H1 (cell line): Measurements from ENCODE around the gene CCT6A. TPM values are rescaled to one million over a fixed set of nuclear protein-coding genes. Genes with fewer than 3 reads are reported as not detected.
"Not testable (repeated sequence)": the region's sequence is repeated elsewhere in the genome, so short reads cannot be mapped to it uniquely, and the experiment has no call there.

Source experiments
- CTCF ChIA-PET: fragments of 300-600 bp; sonication (Branson Sonifier 250); formaldehyde crosslinking; loops from one replicate; lab custom pipeline; 2021; ENCODE audit not compliant: partially characterized antibody; lab: Charles Lee
- POLR2A ChIA-PET: fragments of 300-600 bp; sonication (Branson Sonifier 250); formaldehyde crosslinking; loops from one replicate; lab custom pipeline; 2021; ENCODE audit warnings: inconsistent platforms; ENCODE audit not compliant: partially characterized antibody; lab: Charles Lee
- DNase-seq, 2 experiments: peaks; one replicate each; pipeline versions ENCODE4 v3.0.0 to v3.0.0-alpha.2; 2010 to 2022; ENCODE audit warnings: low spot score in 2 of 2, low read depth in 1 of 2, mixed read lengths in 1 of 2
- FAIRE-seq: peaks from 2 replicates; lab custom pipeline; 2011; peaks lifted over from hg19 to GRCh38; lab: Jason Lieb, UNC
- H2AFZ ChIP-seq: 2 replicates; pipeline ENCODE4 v1.8.1; 2012; ENCODE audit warnings: low read length, inconsistent platforms
- H2AK5ac ChIP-seq: 2 replicates; pipeline ENCODE4 v1.6.1; 2013; ENCODE audit warnings: low read depth, low read length
- H2BK120ac ChIP-seq: replicated peaks from 2 replicates; pipeline ENCODE3; 2013; ENCODE audit warnings: low read depth, low read length, inconsistent platforms
- H2BK12ac ChIP-seq: 2 replicates; pipeline ENCODE4 v1.6.1; 2013; ENCODE audit warnings: low read depth, low read length
- H2BK15ac ChIP-seq: 2 replicates; pipeline ENCODE4 v1.6.1; 2013; ENCODE audit warnings: low read length
- H2BK20ac ChIP-seq: 2 replicates; pipeline ENCODE4 v1.6.1; 2013; ENCODE audit warnings: low read length
- H2BK5ac ChIP-seq: 2 replicates; pipeline ENCODE4 v1.6.1; 2013; ENCODE audit warnings: low read depth, low read length
- H3K14ac ChIP-seq: 2 replicates; pipeline ENCODE4 v1.6.1; 2013; ENCODE audit warnings: inconsistent platforms; ENCODE audit not compliant: insufficient read length
- H3K18ac ChIP-seq: 2 replicates; pipeline ENCODE4 v1.6.1; 2013; ENCODE audit warnings: low read length; ENCODE audit errors: extremely low read depth
- H3K23ac ChIP-seq: 2 replicates; pipeline ENCODE4 v1.6.1; 2013; ENCODE audit warnings: inconsistent platforms; ENCODE audit not compliant: insufficient read length
- H3K23me2 ChIP-seq: 2 replicates; pipeline ENCODE4 v1.6.1; 2013; ENCODE audit warnings: low read depth, low read length
- H3K27ac ChIP-seq: 2 replicates; pipeline ENCODE4 v1.6.1; 2011; ENCODE audit warnings: low read depth, low read length, inconsistent platforms
- H3K27me3 ChIP-seq, 4 experiments: replicated peaks in 1 of 4; 1 replicate in 1 of 4; 2 replicates in 3 of 4; pipeline versions ENCODE4 v1.6.1 to v1.8.1; 2011 to 2013; ENCODE audit warnings: low read length in 3 of 4, mild to moderate bottlenecking in 3 of 4, inconsistent platforms in 2 of 4, mixed read lengths in 2 of 4, moderate library complexity in 1 of 4; ENCODE audit not compliant: control insufficient read depth in 3 of 4, insufficient read depth in 3 of 4; ENCODE audit errors: extremely low read depth in 1 of 4
- H3K36me3 ChIP-seq, 4 experiments: 2 replicates each; pipeline versions ENCODE4 v1.6.1 to v1.8.1; 2011 to 2013; ENCODE audit warnings: mild to moderate bottlenecking in 4 of 4, low read length in 3 of 4, moderate library complexity in 2 of 4, control low read depth in 1 of 4, inconsistent platforms in 1 of 4; ENCODE audit not compliant: insufficient read depth in 4 of 4, control insufficient read depth in 2 of 4
- H3K4ac ChIP-seq: replicated peaks from 2 replicates; pipeline ENCODE3; 2013; ENCODE audit warnings: low read length, low read depth, mixed read lengths, inconsistent platforms; ENCODE audit not compliant: insufficient read length
- H3K4me1 ChIP-seq, 4 experiments: replicated peaks in 1 of 4; 1 replicate in 1 of 4; 2 replicates in 3 of 4; pipeline versions ENCODE4 v1.6.1 to v1.8.1; 2011 to 2013; ENCODE audit warnings: low read length in 3 of 4, inconsistent platforms in 2 of 4, mixed read lengths in 1 of 4; ENCODE audit not compliant: insufficient read depth in 4 of 4, control insufficient read depth in 3 of 4
- H3K4me2 ChIP-seq, 2 experiments: 2 replicates each; pipeline versions ENCODE4 v1.6.1 to v1.8.1; 2011 to 2013; ENCODE audit warnings: low read depth in 2 of 2, low read length in 2 of 2, control low read depth in 1 of 2, inconsistent platforms in 1 of 2, mild to moderate bottlenecking in 1 of 2; ENCODE audit not compliant: insufficient read depth in 1 of 2
- H3K4me3 ChIP-seq, 4 experiments: fragments of 200-600, 300-600 bp in 1 of 4; sonication (generic), shearing (Covaris generic), sonication (Bioruptor Twin) in 1 of 4; 2 replicates each; pipeline versions ENCODE4 v1.5.1 to v1.8.1; 2011 to 2016; ENCODE audit warnings: low read length in 4 of 4, low read depth in 3 of 4, control low read depth in 2 of 4, inconsistent platforms in 2 of 4, mild to moderate bottlenecking in 2 of 4, mixed read lengths in 1 of 4, moderate library complexity in 1 of 4; ENCODE audit not compliant: insufficient read depth in 2 of 4; ENCODE audit errors: extremely low read depth in 1 of 4
- H3K56ac ChIP-seq: replicated peaks from 2 replicates; pipeline ENCODE3; 2013; ENCODE audit warnings: low read depth, mild to moderate bottlenecking, mixed read lengths, low read length, inconsistent platforms; ENCODE audit not compliant: insufficient read length
- H3K79me1 ChIP-seq: 2 replicates; pipeline ENCODE4 v1.6.1; 2013; ENCODE audit warnings: low read depth, low read length, control low read depth
- H3K79me2 ChIP-seq, 2 experiments: 2 replicates each; pipeline versions ENCODE4 v1.6.1 to v1.8.1; 2012 to 2013; ENCODE audit warnings: low read length in 2 of 2, mild to moderate bottlenecking in 2 of 2, inconsistent platforms in 1 of 2; ENCODE audit not compliant: insufficient read depth in 2 of 2, control insufficient read depth in 1 of 2
- H3K9ac ChIP-seq, 4 experiments: replicated peaks in 1 of 4; 1 replicate in 1 of 4; 2 replicates in 3 of 4; pipeline versions ENCODE4 v1.6.1 to v1.8.1; 2011 to 2013; ENCODE audit warnings: low read depth in 3 of 4, low read length in 3 of 4, control low read depth in 2 of 4, mild to moderate bottlenecking in 2 of 4, moderate library complexity in 2 of 4, inconsistent platforms in 1 of 4; ENCODE audit errors: extremely low read depth in 1 of 4
- H3K9me3 ChIP-seq, 2 experiments: 2 replicates each; pipeline versions ENCODE4 v1.6.1 to v1.8.1; 2012 to 2013; ENCODE audit warnings: mild to moderate bottlenecking in 2 of 2, moderate library complexity in 2 of 2, control low read depth in 1 of 2, inconsistent platforms in 1 of 2, low read depth in 1 of 2, low read length in 1 of 2, mixed read lengths in 1 of 2; ENCODE audit not compliant: insufficient read depth in 2 of 2
- H4K20me1 ChIP-seq, 2 experiments: replicated peaks in 1 of 2; 2 replicates each; pipeline versions ENCODE3 to v1.8.1; 2011 to 2013; ENCODE audit warnings: inconsistent platforms in 2 of 2, low read length in 2 of 2, mild to moderate bottlenecking in 1 of 2; ENCODE audit not compliant: insufficient read depth in 2 of 2, control insufficient read depth in 1 of 2
- H4K5ac ChIP-seq: 2 replicates; pipeline ENCODE4 v1.6.1; 2013; ENCODE audit warnings: low read length, low read depth, mixed read lengths, inconsistent platforms; ENCODE audit not compliant: insufficient read length
- H4K8ac ChIP-seq: 2 replicates; pipeline ENCODE4 v1.8.0; 2013; ENCODE audit warnings: mild to moderate bottlenecking, moderate library complexity, low read length, inconsistent platforms; ENCODE audit not compliant: insufficient read depth; ENCODE audit errors: extremely low read depth
- H4K91ac ChIP-seq: replicated peaks from 2 replicates; pipeline ENCODE3; 2013; ENCODE audit warnings: low read length, mixed read lengths, inconsistent platforms; ENCODE audit not compliant: insufficient read length
- WGBS, 2 experiments: shearing (Covaris generic) in 1 of 2; methylation state at CpG; one replicate each; pipeline versions ENCODE4 v1.1.6 to v1.1.7; 2013 to 2015; ENCODE audit warnings: low lambda C conversion rate in 2 of 2, mixed read lengths in 2 of 2, inconsistent platforms in 1 of 2, low coverage in 1 of 2, missing lambda C conversion rate in 1 of 2; ENCODE audit not compliant: insufficient replicate concordance in 2 of 2, insufficient coverage in 1 of 2, insufficient read length in 1 of 2; ENCODE audit errors: extremely low coverage in 1 of 2, missing lambda C conversion rate in 1 of 2; 5-methylcytosine and 5-hydroxymethylcytosine counted together
- polyA plus RNA-seq, 7 experiments: library from polyadenylated mRNA; depleted of rRNA in 3 of 7; stranded (reverse) in 5 of 7; unstranded in 2 of 7; fragments of >200 nt in 5 of 7; fragments of 200-250 nt in 2 of 7; gene quantifications; 1 replicate in 5 of 7; 2 replicates in 1 of 7; 4 replicates in 1 of 7; pipeline versions ENCODE4 v1.2.1 to v1.2.3, GENCODE V29; 2011 to 2013; ENCODE audit warnings: missing spikeins in 2 of 7, mixed read lengths in 2 of 7
- total RNA-seq: library from RNA; stranded (reverse); fragmentation: NEBNext Ultra II Directional; extraction: Animal tissue kit (Norgen Biotek cat#: 25700); gene quantifications from 2 replicates; pipeline ENCODE4 v1.2.1, GENCODE V29; 2021

CCT6A gene
- total and polyA plus RNA-seq, 2 of the 8 experiments (the other 6 are each of a cell fraction or from before 2014, with no cell fraction given): 201 to 272 TPM

GRCh38 chr7:56080726-56081435, 29.3 kb downstream of the CCT6A start:
- H3K4me2 ChIP-seq, H3K18ac ChIP-seq, H3K9ac ChIP-seq, H4K5ac ChIP-seq, H3K9me3 ChIP-seq, H2BK20ac ChIP-seq, H4K8ac ChIP-seq, H2BK15ac ChIP-seq, H2BK120ac ChIP-seq, FAIRE-seq, H3K23me2 ChIP-seq, H2AK5ac ChIP-seq, H2AFZ ChIP-seq, H3K14ac ChIP-seq, H3K79me2 ChIP-seq, H3K4me3 ChIP-seq, H3K27ac ChIP-seq, DNase-seq, H3K4ac ChIP-seq, H3K27me3 ChIP-seq, H3K4me1 ChIP-seq, H3K56ac ChIP-seq, H4K20me1 ChIP-seq, H3K23ac ChIP-seq, H2BK12ac ChIP-seq, H3K79me1 ChIP-seq, H4K91ac ChIP-seq, H2BK5ac ChIP-seq: not testable (repeated sequence)
- CTCF ChIA-PET: interaction anchor here (2.9 kb wide), 1 partner anchor 11 kb away, joined by 23 read pairs; the partner anchor contains the start of gene PHKG1
- POLR2A ChIA-PET: interaction anchor here (3.6 kb wide), 1 partner anchor 12 kb away, joined by 18 read pairs; the partner anchor contains the start of gene PHKG1
- peaks cover 0 to 25% (median 8%) of the 10 kb centered on the region in 4 experiments; a peak in 7 of 8 replicates for H3K36me3 ChIP-seq
- 91% methylated on average over 25 of the region's 28 CpGs; no CpG with 5 or more reads in 1 of the 2 experiments for WGBS, 2 experiments
